Breast epithelium (tissue), 3 donors: ENCODE results near the gene EHF.

Experiments
- CTCF ChIP-seq, 3 donors: fragments of 450-650 bp; IDR thresholded peaks; one replicate each; pipeline ENCODE4 v1.5.1; 2016 to 2017; ENCODE audit warnings: antibody characterized with exemption in 3 of 3, mild to moderate bottlenecking in 3 of 3, moderate library complexity in 3 of 3
- POLR2AphosphoS5 ChIP-seq, 3 donors: sonication (generic); formaldehyde crosslinking; IDR thresholded peaks; one replicate each; pipeline ENCODE4 v1.6.1; 2017; ENCODE audit warnings: antibody characterized with exemption in 3 of 3

- no peak for TF ChIP-seq CTCF (IDR thresholded peaks at IDR 0.05)
- TF ChIP-seq POLR2AphosphoS5 (IDR thresholded peaks at IDR 0.05) = no peak
Measured at GRCh38 chr11:34609850-34610249, 11.0 kb upstream of the EHF start.
